IPS-15b (cell line): Measurements from ENCODE around the gene AEBP2.
"Not testable (repeated sequence)": the region's sequence is repeated elsewhere in the genome, so short reads cannot be mapped to it uniquely, and the experiment has no call there.

Experiments used
- H3K27me3 ChIP-seq: one replicate; pipeline ENCODE4 v1.6.1; 2013; ENCODE audit warnings: low read length; ENCODE audit not compliant: control insufficient read depth, insufficient read depth
- H3K36me3 ChIP-seq: one replicate; pipeline ENCODE4 v1.6.1; 2013; ENCODE audit warnings: low read length; ENCODE audit not compliant: control insufficient read depth, insufficient read depth
- H3K4me1 ChIP-seq: one replicate; pipeline ENCODE4 v1.6.1; 2013; ENCODE audit warnings: mild to moderate bottlenecking, low read length; ENCODE audit not compliant: control insufficient read depth, insufficient read depth
- H3K4me3 ChIP-seq: one replicate; pipeline ENCODE4 v1.5.1; 2013; ENCODE audit warnings: low read depth, low read length
- H3K9ac ChIP-seq: one replicate; pipeline ENCODE4 v1.6.1; 2013; ENCODE audit warnings: low read depth, mild to moderate bottlenecking, low read length
- H3K9me3 ChIP-seq: one replicate; pipeline ENCODE4 v1.6.1; 2013; ENCODE audit warnings: mild to moderate bottlenecking, low read length; ENCODE audit not compliant: control insufficient read depth, insufficient read depth

Gene AEBP2, protein sequence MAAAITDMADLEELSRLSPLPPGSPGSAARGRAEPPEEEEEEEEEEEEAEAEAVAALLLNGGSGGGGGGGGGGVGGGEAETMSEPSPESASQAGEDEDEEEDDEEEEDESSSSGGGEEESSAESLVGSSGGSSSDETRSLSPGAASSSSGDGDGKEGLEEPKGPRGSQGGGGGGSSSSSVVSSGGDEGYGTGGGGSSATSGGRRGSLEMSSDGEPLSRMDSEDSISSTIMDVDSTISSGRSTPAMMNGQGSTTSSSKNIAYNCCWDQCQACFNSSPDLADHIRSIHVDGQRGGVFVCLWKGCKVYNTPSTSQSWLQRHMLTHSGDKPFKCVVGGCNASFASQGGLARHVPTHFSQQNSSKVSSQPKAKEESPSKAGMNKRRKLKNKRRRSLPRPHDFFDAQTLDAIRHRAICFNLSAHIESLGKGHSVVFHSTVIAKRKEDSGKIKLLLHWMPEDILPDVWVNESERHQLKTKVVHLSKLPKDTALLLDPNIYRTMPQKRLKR

DNA sequence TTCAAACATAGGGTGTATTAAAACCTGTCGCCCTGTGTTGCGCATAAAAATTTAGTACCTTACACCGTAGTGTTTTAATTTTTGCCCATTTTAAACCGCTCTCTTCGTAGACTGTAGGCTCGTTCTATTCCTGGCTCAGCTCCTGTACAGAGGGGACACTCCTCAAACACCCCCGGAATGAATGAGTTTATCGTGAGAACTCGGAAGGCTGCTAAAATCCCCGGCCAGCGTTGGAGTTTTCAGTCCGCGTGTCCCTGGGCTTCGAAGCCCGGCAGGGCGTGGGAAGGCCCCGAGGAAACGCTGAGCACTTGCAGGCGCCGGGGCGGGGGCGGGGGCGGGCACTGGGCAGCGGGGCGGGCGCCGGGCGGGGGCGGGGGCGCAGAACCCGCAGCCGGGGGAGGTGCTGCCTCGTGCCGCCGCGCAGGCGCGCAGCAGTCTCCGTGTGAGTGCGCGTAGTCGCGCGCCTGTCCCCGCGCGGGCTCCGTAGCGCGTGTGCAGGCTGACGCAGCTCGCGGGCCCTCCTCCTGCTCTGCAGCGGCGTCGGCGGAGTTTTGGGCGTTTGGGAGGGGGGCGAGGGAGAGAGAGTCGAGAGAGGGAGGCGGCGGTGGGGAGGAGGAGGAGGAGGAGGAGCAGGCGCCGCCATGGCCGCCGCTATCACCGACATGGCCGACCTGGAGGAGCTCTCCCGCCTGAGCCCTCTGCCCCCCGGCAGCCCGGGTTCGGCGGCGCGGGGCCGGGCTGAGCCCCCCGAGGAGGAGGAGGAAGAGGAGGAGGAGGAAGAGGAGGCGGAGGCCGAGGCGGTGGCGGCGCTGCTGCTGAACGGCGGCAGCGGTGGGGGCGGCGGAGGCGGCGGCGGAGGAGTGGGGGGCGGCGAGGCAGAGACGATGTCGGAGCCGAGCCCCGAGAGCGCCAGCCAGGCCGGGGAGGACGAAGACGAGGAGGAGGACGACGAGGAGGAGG lies at the start of gene AEBP2:
TSS of gene AEBP2 (plus strand) at position 434 of the 960 bp plus-strand sequence. CDS start at position 642, 208 bp downstream.
- Histone ChIP-seq H3K4me1 (peaks cover 4% of the 10 kb centered on the region), H3K9ac (peak within 1 kb of the TSS; percentile 93), H3K4me3 (peak within 1 kb of the TSS; percentile 85), H3K36me3 (no peaks in the 10 kb centered on the region), H3K9me3 (no peaks in the 10 kb centered on the region), H3K27me3 (no peaks in the 10 kb centered on the region)

DNA sequence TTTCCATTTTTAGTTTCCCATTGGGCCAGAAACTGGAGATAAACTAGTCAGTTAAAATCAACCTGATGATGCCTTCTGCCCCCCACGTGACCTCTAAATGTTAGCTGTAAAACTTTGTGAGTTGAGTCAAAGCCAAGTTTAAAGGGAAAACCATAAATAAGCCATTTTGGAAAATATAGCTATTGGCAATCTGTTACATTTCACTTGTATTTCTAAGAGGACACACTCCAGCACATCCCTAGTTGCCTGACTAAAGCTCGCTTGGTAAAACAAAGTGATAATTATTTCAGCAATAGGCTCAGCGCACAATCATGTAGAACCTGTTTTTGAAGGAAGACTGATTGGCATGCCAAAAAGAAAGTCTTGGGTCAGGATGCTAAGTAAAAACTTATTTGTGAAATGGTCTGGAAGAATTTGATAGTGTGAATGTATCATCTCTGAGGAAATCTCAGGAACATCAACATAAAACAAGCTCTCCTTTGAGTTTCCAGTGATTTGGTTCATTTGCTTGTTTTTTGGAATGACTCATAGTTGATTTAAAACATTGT lies 49.2 kb upstream of the AEBP2 start:
- H3K4me1 ChIP-seq: no peaks in the 10 kb centered on the region
- no peaks in the 10 kb centered on the region for H3K36me3 ChIP-seq
- no peak overlapping the region for H3K4me3 ChIP-seq
- H3K27me3 ChIP-seq: no peaks in the 10 kb centered on the region
- H3K9ac ChIP-seq: no peak overlapping the region
- no peaks in the 10 kb centered on the region for H3K9me3 ChIP-seq

DNA sequence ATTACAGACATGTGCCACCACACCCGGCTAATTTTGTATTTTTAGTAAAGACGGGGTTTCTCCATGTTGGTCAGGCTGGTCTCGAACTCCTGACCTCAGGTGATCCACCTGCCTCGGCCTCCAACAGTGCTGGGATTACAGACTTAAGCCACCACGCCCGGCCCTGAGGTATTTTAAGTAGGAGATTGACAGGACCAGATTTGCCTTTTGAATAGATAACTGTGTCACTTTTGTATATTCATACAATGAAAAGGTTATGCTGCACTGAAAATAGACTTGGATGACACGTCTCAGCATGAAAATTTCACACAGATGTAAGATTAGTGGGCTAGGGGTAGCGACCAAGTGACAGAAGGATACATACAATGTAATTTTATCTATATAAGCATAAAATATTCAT lies 46.6 kb upstream of the AEBP2 start:
- H3K4me1 ChIP-seq, H3K27me3 ChIP-seq, H3K9ac ChIP-seq, H3K36me3 ChIP-seq, H3K9me3 ChIP-seq, H3K4me3 ChIP-seq: not testable (repeated sequence)

DNA sequence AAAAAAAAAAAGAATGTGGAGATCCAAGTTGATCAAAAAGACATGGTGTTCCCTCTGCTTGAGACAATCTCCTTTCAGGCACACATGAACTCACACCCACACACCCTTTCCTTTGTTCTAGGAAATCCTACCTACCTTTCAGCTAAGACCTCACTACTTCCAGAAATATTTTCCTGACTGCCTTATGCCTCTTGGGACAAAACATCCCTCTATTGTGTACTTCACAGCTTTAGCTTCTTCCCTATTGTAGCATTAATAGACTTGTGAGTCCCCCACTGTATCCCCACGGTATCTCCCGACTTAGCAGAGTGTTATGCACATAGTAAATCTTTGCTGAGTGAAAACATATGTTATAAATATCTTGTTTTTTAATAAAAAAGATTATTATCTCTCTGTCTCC lies 44.9 kb upstream of the AEBP2 start:
- H3K4me1 ChIP-seq: no peaks in the 10 kb centered on the region

DNA sequence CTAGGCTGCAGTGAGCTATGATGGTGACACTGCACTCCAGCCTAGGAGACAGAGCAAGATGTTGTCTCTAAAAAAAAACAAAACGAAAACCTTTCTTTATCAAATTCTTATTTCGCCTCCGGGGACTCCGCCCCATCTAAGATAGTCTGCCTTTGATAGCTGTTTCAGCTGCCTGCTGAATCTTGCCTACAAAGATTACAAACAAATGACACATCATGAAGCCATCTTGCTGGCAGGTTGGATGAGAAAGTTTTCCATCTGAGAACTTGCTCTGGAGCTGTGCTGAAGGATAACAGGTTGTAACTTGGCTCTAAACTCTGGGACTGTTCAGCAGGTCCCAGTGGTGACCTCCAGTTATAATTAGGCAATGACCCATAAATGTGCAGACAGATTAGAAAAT lies 41.8 kb upstream of the AEBP2 start:
- H3K9me3 ChIP-seq: no peaks in the 10 kb centered on the region
- H3K27me3 ChIP-seq: no peaks in the 10 kb centered on the region
- H3K36me3 ChIP-seq: no peaks in the 10 kb centered on the region
- H3K4me3 ChIP-seq: no peak overlapping the region
- no peaks in the 10 kb centered on the region for H3K4me1 ChIP-seq
- H3K9ac ChIP-seq: no peak overlapping the region

More for the DNA sequence above, 44.9 kb upstream of the AEBP2 start:
- Histone ChIP-seq H3K27me3 (no peaks in the 10 kb centered on the region), H3K9ac (no peak overlapping the region), H3K9me3 (no peaks in the 10 kb centered on the region), H3K4me3 (no peak overlapping the region), H3K36me3 (no peaks in the 10 kb centered on the region)

DNA sequence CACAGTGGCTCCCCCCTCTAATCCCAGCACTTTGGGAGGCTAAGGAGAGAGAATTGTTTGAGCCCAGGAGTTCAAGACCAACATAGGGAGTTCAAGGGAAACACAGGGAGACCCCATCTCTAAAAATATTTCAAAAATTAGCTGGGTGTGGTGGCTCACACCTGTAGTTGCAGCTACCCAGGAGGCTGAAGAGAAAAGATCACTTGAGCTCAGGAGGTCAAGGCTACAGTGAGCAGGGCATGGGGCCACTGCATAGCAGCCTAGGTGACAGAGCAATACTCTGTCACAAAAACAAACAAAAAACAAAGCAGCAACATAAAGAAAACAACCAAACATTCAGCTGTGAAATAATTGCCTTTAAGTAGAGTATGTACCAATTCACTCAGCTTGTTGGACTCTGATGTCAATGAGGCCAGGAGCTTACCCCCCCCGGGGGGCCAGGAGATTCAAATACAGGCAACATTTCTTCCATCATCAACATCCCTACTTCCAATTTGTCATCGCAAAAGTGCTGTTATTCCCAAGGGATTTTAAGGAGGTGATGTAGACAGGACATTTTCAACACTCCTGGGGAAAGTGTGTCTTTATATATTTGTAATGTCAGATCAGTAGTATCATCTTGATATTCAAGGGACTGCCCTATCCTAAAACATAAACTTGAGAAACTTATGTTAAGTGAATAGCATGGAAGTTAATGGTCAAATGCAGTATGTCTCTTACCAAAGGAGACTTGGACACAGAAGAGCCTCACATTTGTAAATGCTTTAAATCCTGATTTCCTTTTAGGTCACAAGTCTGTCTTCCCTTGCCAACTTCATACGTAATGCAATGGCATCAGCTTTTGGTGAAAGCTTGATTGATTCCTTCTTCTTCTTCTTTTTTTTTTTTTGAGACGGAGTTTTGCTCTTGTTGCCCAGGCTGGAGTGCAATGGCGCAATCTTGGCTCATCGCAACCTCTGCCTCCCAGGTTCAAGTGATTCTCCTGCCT lies 40.6 kb upstream of the AEBP2 start:
- Histone ChIP-seq H3K9ac (no peak overlapping the region), H3K36me3 (no peaks in the 10 kb centered on the region), H3K27me3 (no peaks in the 10 kb centered on the region), H3K9me3 (no peaks in the 10 kb centered on the region), H3K4me1 (no peaks in the 10 kb centered on the region), H3K4me3 (no peak overlapping the region)

DNA sequence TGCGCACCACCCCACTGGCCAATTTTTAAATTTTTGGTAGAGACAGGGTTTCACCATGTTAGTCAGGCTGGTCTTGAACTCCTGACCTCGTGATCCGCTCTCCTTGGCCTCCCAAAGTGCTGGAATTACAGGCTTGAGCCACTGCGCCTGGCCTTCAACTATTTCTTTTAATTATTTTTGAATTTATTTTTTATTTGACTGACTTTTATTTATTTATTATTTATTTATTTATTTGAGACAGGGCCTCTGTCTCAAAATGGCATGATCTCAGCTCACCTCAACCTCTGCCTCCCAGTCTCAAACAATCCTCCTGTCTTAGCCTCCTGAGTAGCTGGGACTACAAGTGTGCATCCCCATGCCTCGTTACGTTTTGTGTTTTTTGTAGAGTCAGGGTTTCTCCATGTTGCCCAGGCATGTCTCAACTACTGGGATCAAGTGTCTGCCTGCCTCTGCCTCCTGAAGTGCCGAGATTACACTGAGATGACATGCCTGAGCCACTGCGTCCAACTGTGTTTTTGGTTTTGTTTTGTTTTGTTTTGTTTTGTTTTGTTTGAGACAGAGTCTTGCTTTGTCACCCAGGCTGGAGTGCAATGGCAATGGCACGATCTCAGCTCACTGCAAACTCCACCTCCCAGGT lies 38.5 kb upstream of the AEBP2 start:
- H3K9ac ChIP-seq, H3K27me3 ChIP-seq, H3K36me3 ChIP-seq, H3K4me1 ChIP-seq, H3K9me3 ChIP-seq, H3K4me3 ChIP-seq: not testable (repeated sequence)

DNA sequence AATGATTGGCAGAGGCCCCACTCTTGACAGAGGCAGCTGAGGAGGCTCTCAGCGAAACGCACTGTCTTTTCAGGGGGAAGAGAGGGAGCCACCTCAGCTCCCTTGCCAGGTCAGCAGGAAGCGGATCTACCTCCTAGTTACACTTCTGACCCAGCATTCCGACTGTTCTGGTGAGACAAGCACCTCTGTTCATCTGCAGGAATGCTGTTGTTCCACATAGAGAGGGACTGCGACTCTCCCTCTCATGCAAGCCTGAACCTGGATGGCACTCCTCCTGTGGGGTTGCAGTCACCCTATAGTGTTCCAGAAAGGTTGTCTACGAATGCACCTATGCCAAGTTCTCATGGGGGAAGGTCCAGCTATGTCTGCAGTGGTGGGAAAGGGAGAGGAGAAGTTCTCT lies 37.1 kb upstream of the AEBP2 start:
- no peaks in the 10 kb centered on the region for H3K9me3 ChIP-seq
- H3K4me1 ChIP-seq: no peaks in the 10 kb centered on the region
- H3K9ac ChIP-seq: no peak overlapping the region
- H3K4me3 ChIP-seq: no peak overlapping the region
- H3K27me3 ChIP-seq: no peaks in the 10 kb centered on the region
- H3K36me3 ChIP-seq: no peaks in the 10 kb centered on the region

DNA sequence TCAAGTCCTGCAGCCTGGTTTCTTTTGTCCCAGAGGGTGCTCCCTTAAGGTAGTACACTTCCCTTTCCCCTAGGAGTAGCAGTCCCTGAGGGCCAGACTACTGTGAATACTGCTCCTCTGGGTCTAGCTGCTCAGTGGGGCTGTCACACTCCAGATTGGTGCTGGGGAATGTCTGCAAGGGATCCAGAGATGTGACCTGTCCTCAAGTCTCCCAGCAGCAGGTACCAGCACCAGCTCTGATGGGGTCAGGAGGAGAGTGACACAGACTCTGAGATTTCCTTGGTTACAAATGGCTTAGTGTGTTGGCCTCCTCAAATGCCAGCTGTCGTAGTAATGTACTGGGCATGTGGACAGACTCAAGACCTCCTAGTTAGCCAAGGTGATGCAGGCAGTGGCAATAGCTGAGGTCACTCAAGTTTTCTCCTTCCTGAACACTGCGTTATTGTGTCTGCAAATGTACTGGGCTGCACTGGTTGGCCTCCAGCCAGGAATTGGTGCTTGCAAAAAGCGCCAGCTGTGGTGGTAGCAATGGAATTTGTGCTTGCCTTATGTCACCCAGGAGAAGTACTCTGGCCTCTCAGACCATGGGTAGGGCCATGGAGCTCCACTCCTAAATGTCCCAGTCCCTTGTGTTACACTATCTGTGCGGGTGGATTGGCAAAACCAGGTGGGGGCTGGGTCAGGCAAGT lies 36.4 kb upstream of the AEBP2 start:
- H3K9ac ChIP-seq: no peak overlapping the region
- H3K4me3 ChIP-seq: no peak overlapping the region
- no peaks in the 10 kb centered on the region for H3K9me3 ChIP-seq
- no peaks in the 10 kb centered on the region for H3K36me3 ChIP-seq
- H3K4me1 ChIP-seq: no peaks in the 10 kb centered on the region
- H3K27me3 ChIP-seq: no peaks in the 10 kb centered on the region

DNA sequence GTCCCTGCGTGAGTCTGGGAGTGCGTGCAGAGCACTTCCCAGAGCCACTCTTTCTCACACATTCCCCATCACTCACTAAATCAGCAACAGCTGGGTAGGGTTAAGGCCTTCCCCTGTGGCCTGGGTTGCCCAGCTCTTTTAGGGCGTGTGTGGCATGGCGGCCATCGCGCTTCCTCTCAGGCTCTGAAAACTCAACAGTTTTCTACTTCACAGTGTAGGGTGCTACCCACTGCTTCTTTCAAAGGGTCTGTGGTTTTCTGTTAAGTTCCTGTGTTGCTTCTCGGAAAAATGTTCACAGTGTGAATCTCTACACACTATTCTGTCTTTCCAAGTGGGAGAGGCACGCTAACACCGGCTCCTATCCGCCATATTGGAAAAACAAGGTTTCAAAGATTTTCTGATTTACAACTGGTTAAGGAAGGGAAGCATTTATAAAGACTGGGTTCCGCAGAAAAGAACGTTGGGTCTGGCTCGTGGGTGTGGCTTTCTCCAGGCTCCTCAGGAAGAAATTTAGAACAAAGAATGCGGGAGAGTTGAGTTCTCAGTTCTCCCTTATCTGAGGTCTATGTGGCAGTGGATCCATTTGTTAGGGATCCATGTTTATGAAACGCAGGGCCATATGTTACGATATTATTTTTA lies 34.9 kb upstream of the AEBP2 start:
- H3K9me3 ChIP-seq: no peaks in the 10 kb centered on the region
- H3K36me3 ChIP-seq: no peaks in the 10 kb centered on the region
- no peaks in the 10 kb centered on the region for H3K27me3 ChIP-seq
- peak overlapping the region; percentile 24 for H3K9ac ChIP-seq
- no peak overlapping the region for H3K4me3 ChIP-seq
- H3K4me1 ChIP-seq: peaks cover 2% of the 10 kb centered on the region
